Stimulated activated CD4-positive, alpha-beta T cell treated with anti-CD3 and anti-CD28 coated beads, Interleukin-2, amount 100 ng/mL, for 24 hours (primary cell): ENCODE results near the gene CAMK1.

ENCODE experiments used
- DNase-seq, 2 donors: peaks; one replicate each; pipeline ENCODE4 v3.0.0-alpha.2; 2020

Gene CAMK1

GRCh38 chr3:9732740-9733115, 37.0 kb downstream of the CAMK1 start:
- no peak for DNase-seq

- DNase-seq = peak; percentile 42 to 43
Observed at GRCh38 chr3:9732080-9732739, 37.5 kb downstream of the CAMK1 start.

GRCh38 chr3:9731206-9732079, 38.3 kb downstream of the CAMK1 start, which contains the start of gene BRPF1:
Gene BRPF1 (plus strand): TSS chr3:9731735. CDS start chr3:9734141, 2,406 bp downstream.
- DNase-seq = peak; percentile 99 to 100

GRCh38 chr3:9730657-9731205, 39.0 kb downstream of the CAMK1 start:
- no peak for DNase-seq

- DNase-seq = no peak
Observed at GRCh38 chr3:9729419-9729818, 40.3 kb downstream of the CAMK1 start.

GRCh38 chr3:9727743-9728142, 42.0 kb downstream of the CAMK1 start:
- no peak for DNase-seq

- peak; percentile 55 to 60 for DNase-seq
Observed at GRCh38 chr3:9727041-9727595, 42.6 kb downstream of the CAMK1 start.

GRCh38 chr3:9725775-9726515, 43.8 kb downstream of the CAMK1 start:
- DNase-seq = no peak

- DNase-seq = no peak
Observed at GRCh38 chr3:9721700-9722060, 48.1 kb downstream of the CAMK1 start.

- no peak for DNase-seq
Observed at GRCh38 chr3:9721015-9721699, 48.6 kb downstream of the CAMK1 start.

GRCh38 chr3:9718118-9718517, 51.6 kb downstream of the CAMK1 start:
- no peak for DNase-seq

- DNase-seq = no peak
Observed at GRCh38 chr3:9717563-9717962, 52.2 kb downstream of the CAMK1 start.

GRCh38 chr3:9716801-9717555, 52.8 kb downstream of the CAMK1 start:
- no peak for DNase-seq

- DNase-seq = peak; percentile 40 to 41
Observed at GRCh38 chr3:9715764-9716437, 53.8 kb downstream of the CAMK1 start.

GRCh38 chr3:9715136-9715535, 54.6 kb downstream of the CAMK1 start:
- peak in 1 of 2 donors; percentile 17 for DNase-seq

- DNase-seq = no peak
Observed at GRCh38 chr3:9713142-9713541, 56.6 kb downstream of the CAMK1 start.

- no peak for DNase-seq
Observed at GRCh38 chr3:9712415-9712814, 57.3 kb downstream of the CAMK1 start.

GRCh38 chr3:9710174-9710739, 59.5 kb downstream of the CAMK1 start:
- no peak for DNase-seq
